Adrenal gland (tissue), 12 donors: ENCODE results near the gene CFAP97D1. TPM values are rescaled to one million over a fixed set of nuclear protein-coding genes. Genes with fewer than 3 reads are reported as not detected.
A peak's percentile ranks its signal among the peaks of the same experiment; 100 is the strongest.

Source experiments
- DNase-seq, 7 donors: peaks; one replicate each; pipeline ENCODE4 v3.0.0-alpha.2; 2019 to 2020
- H3K27ac ChIP-seq, 5 donors: fragments of 200-600 bp; sonication (generic) in 4 of 5; 1 replicate in 3 of 5; 2 replicates in 2 of 5; pipeline versions ENCODE4 v1.5.1 to v1.8.0; 2016 to 2020; ENCODE audit warnings: mild to moderate bottlenecking in 1 of 5
- H3K27me3 ChIP-seq: fragments of 200-600 bp; 2 replicates; pipeline ENCODE4 v1.8.0; 2021
- H3K36me3 ChIP-seq, 2 donors: fragments of 200-600 bp; replicated peaks in 1 of 2; 1 replicate in 1 of 2; 2 replicates in 1 of 2; pipeline versions ENCODE4 v1.5.1 to v1.8.0; 2018 to 2022
- H3K4me1 ChIP-seq, 2 donors: fragments of 200-600 bp; replicated peaks in 1 of 2; 1 replicate in 1 of 2; 2 replicates in 1 of 2; pipeline versions ENCODE4 v1.5.1 to v1.8.0; 2018 to 2021
- H3K4me3 ChIP-seq, 4 donors: fragments of 200-600 bp; sonication (generic) in 3 of 4; one replicate each; pipeline ENCODE4 v1.5.1; 2016 to 2018
- H3K9me3 ChIP-seq, 3 donors: fragments of 200-600 bp; sonication (generic) in 1 of 3; replicated peaks in 1 of 3; 1 replicate in 2 of 3; 2 replicates in 1 of 3; pipeline versions ENCODE4 v1.5.1 to v1.8.0; 2016 to 2021
- POLR2A ChIP-seq, 2 donors: fragments of 450-650 bp; IDR thresholded peaks; one replicate each; pipeline ENCODE4 v1.6.1; 2017; ENCODE audit warnings: antibody characterized with exemption in 2 of 2, mild to moderate bottlenecking in 2 of 2, moderate library complexity in 1 of 2
- WGBS, 4 donors: extraction: QIAGEN DNeasy Blood & Tissue Kit in 2 of 4; methylation state at CpG; one replicate each; pipeline versions ENCODE4 v1.1.5 to v1.1.7; 2013 to 2017; 5-methylcytosine and 5-hydroxymethylcytosine counted together
- intact Hi-C, 2 donors: fragments of 100-400 bp; cut with DNase I; formaldehyde crosslinking; loops; one replicate each; pipeline versions ENCODE4 v1.14.1 to v1.15.0; 2022 to 2023
- polyA plus RNA-seq, 3 donors: library from polyadenylated mRNA; stranded (reverse); fragments of 200-250 nt in 2 of 3; fragments of 350-450 nt in 1 of 3; fragmentation: Illumina TruSeq in 1 of 3; extraction: RNeasy Lipid Tissue Mini Kit (QIAGEN cat#74804) in 1 of 3; gene quantifications; one replicate each; pipeline ENCODE4 v1.2.3, GENCODE V29; 2013 to 2014
- total RNA-seq, 9 donors: library from RNA; depleted of rRNA in 4 of 9; stranded (reverse); fragments of >200 nt in 4 of 9; fragments of 120-200 nt in 1 of 9; fragmentation: NEBNext Ultra II Directional in 1 of 9; extraction: Animal tissue kit (Norgen Biotek cat#: 25700) in 1 of 9; gene quantifications; one replicate each; pipeline versions ENCODE4 v1.1.0 to v1.2.4, GENCODE V29; 2013 to 2023
- TF ChIP-seq, protein P1 (sequence below), 6 experiments: fragments of 450-650 bp in 4 of 6; fragments of 200-600 bp in 2 of 6; sonication (generic) in 1 of 6; IDR thresholded peaks; 1 replicate in 5 of 6; 2 replicates in 1 of 6; pipeline versions ENCODE4 v1.5.1 to v1.8.0; 2016 to 2021; ENCODE audit warnings: antibody characterized with exemption in 6 of 6, mild to moderate bottlenecking in 2 of 6, moderate library complexity in 1 of 6
- donor health status: healthy with polysubstance abuse.
- donor health status: Bipolar disorder and iron deficiency.
- donor health status: DM: yes; HTN: yes; CAD: no.
- donor health status: DM: no; HTN: no; CAD: no.
- donor health status: DM: no; HTN: no; CAD: no.
- donor health status: DM: yes; HTN: yes; CAD: no.

The CFAP97D1 gene
- total and polyA plus RNA-seq, 12 donors: under 0.01 to 0.28 TPM; not detected in 10

DNA sequence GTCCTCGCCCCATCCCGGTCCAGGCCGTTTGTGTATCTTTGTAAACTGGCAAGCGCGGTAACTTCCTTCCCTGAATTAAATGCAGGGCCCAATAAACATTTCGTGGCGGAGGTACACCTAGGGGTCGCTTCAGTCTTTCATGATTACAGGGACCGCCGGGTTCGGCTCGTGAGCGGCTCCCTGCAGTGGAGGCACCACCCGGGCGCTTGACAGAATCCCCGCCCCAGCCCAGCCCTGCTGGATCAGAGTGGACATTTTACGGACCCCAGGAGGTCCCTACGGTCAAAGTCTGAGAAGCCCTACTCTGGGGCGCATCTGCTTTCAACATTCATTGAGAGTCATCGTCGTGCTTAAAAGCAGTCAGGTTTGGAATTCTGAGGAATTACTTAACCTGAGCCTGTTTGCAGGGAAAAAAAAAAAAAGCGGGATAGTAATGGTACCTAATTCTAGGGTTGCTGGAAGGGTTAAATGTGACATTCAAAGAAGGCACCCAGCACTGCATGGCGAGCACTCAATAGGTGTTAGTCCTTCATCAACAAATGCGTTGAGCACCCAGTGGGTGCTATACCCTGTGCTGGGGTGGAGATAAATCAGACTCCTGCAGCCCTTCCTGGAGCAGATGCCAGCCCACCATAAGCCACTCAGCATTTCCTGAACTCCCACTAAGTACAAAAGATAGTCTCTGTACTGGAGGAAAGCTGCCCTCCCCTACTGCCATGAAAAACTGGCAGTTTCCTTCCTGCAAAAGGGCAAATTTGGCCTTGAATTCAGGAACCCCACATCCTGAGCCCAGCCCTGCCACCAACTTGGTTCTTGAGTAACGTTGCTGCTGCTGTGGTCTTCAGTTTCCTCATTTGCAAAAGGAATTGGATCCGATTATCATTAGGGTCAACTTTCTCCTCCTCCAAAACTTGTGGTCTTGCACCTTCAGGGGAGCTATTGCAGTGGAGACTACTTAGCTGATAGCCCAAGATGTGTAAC lies 800 bp upstream of the CFAP97D1 start:
- TF ChIP-seq POLR2A (IDR thresholded peaks at IDR 0.05): no peak
- TF ChIP-seq, protein P1, sequence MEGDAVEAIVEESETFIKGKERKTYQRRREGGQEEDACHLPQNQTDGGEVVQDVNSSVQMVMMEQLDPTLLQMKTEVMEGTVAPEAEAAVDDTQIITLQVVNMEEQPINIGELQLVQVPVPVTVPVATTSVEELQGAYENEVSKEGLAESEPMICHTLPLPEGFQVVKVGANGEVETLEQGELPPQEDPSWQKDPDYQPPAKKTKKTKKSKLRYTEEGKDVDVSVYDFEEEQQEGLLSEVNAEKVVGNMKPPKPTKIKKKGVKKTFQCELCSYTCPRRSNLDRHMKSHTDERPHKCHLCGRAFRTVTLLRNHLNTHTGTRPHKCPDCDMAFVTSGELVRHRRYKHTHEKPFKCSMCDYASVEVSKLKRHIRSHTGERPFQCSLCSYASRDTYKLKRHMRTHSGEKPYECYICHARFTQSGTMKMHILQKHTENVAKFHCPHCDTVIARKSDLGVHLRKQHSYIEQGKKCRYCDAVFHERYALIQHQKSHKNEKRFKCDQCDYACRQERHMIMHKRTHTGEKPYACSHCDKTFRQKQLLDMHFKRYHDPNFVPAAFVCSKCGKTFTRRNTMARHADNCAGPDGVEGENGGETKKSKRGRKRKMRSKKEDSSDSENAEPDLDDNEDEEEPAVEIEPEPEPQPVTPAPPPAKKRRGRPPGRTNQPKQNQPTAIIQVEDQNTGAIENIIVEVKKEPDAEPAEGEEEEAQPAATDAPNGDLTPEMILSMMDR (IDR thresholded peaks at IDR 0.05): peak in 2 of 6 experiments; percentile 7 to 12
- peak in 4 of 7 donors; percentile 39 to 73 (median 54) for DNase-seq
- WGBS, 4 donors: 8 to 18% (median 11%) methylated on average over 14 to 26 of the region's 26 CpGs
- peak overlapping the region in 4 of 5 donors; percentile 98 to 100 (median 100) for H3K27ac ChIP-seq
- H3K36me3 ChIP-seq: peaks cover 0 to 9% of the 10 kb centered on the region in 2 donors
- H3K27me3 ChIP-seq: no peaks in the 10 kb centered on the region
- H3K4me1 ChIP-seq: peaks cover 12 to 30% of the 10 kb centered on the region in 2 donors
- H3K4me3 ChIP-seq: peak overlapping the region; percentile 22 to 81 (median 62)
- no peaks in the 10 kb centered on the region for H3K9me3 ChIP-seq
- intact Hi-C loops: loop anchor here (5.0 to 10.0 kb wide), 2 partner anchors 55 to 68 kb away; partner anchors contain the start of genes CD300LG (in 1 of the 2) and MPP3 (in 1 of the 2)

GRCh38 chr17:43782913-43783680 lies 2.9 kb downstream of the CFAP97D1 start:
- no peak for DNase-seq
- Histone ChIP-seq H3K36me3 (no peaks in the 10 kb centered on the region), H3K4me3 (no peak overlapping the region), H3K27me3 (no peaks in the 10 kb centered on the region), H3K9me3 (no peaks in the 10 kb centered on the region), H3K4me1 (peaks cover 0 to 10% of the 10 kb centered on the region in 2 donors), H3K27ac (no peak overlapping the region)
- 80 to 82% (median 82%) methylated on average over 15 of the region's 15 CpGs for WGBS, 4 donors
- intact Hi-C loops: loop anchor here (5.0 to 10.0 kb wide), 2 partner anchors 52 to 64 kb away; partner anchors contain the start of genes CD300LG (in 1 of the 2) and MPP3 (in 1 of the 2)
- TF ChIP-seq, protein P1 (IDR thresholded peaks at IDR 0.05): no peak
- TF ChIP-seq POLR2A (IDR thresholded peaks at IDR 0.05): no peak

- Histone ChIP-seq H3K9me3 (no peaks in the 10 kb centered on the region), H3K27ac (no peak overlapping the region), H3K27me3 (no peaks in the 10 kb centered on the region), H3K4me3 (no peak overlapping the region), H3K36me3 (no peaks in the 10 kb centered on the region), H3K4me1 (peaks cover 0 to 10% of the 10 kb centered on the region in 2 donors)
- no peak for DNase-seq
- TF ChIP-seq, protein P1 (IDR thresholded peaks at IDR 0.05): no peak
- no peak for TF ChIP-seq POLR2A (IDR thresholded peaks at IDR 0.05)
- 54 to 66% (median 62%) methylated on average over 2 of the region's 2 CpGs for WGBS, 4 donors
- intact Hi-C loops: loop anchor here (5.0 to 10.0 kb wide), 2 partner anchors 51 to 63 kb away; partner anchors contain the start of genes CD300LG (in 1 of the 2) and MPP3 (in 1 of the 2)
These were observed 3.8 kb downstream of the CFAP97D1 start for GRCh38 chr17:43784068-43784467.
